SH-SY5Y (cell line): ENCODE measurements around the gene HTRA3.

Experiments
- GATA2 ChIP-seq: IDR thresholded peaks from 2 replicates; pipeline ENCODE4 v1.6.1; 2011; ENCODE audit warnings: mild to moderate bottlenecking, low read depth, low read length
- GATA3 ChIP-seq: IDR thresholded peaks from 2 replicates; pipeline ENCODE4 v1.6.1; 2011; ENCODE audit warnings: low read depth, mild to moderate bottlenecking, low read length, moderate library complexity

- TF ChIP-seq GATA3 (no peak), GATA2 (no peak)
These were observed 31.0 kb upstream of the HTRA3 start for GRCh38 chr4:8238515-8239053.
